Erythroblast (primary cell): ENCODE data around the gene B3GALT5.

ENCODE experiments used
- GATA1 ChIP-seq: IDR thresholded peaks from 2 replicates; pipeline ENCODE4 v1.6.1; 2011; ENCODE audit warnings: low read depth, mild to moderate bottlenecking, control low read depth, low read length, moderate library complexity
- POLR2A ChIP-seq: IDR thresholded peaks from 2 replicates; pipeline ENCODE4 v1.6.1; 2011; ENCODE audit warnings: mild to moderate bottlenecking, low read length

DNA sequence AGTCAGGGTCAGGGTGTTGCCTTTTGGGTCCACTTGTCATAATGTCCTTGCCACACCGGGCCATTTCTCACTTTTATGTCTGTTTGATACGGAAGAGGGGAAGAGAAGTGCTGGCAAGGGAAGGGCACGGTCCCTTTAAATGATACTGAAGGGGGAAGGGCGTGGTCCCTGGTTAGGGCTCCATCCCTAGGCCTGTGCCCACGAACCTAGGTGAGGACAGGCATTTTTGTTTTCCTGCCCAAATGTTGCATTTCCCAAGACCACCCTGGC is 25.2 kb downstream of the B3GALT5 start:
- TF ChIP-seq POLR2A (no peak), GATA1 (no peak)
